H1 (cell line): ENCODE measurements around the gene GDPD4. TPM values are rescaled to one million over a fixed set of nuclear protein-coding genes. Genes with fewer than 3 reads are reported as not detected.
A peak's percentile ranks its signal among the peaks of the same experiment; 100 is the strongest.

ENCODE experiments used
- CTCF ChIA-PET: fragments of 300-600 bp; sonication (Branson Sonifier 250); formaldehyde crosslinking; loops from one replicate; lab custom pipeline; 2021; ENCODE audit not compliant: partially characterized antibody; lab: Charles Lee
- POLR2A ChIA-PET: fragments of 300-600 bp; sonication (Branson Sonifier 250); formaldehyde crosslinking; loops from one replicate; lab custom pipeline; 2021; ENCODE audit warnings: inconsistent platforms; ENCODE audit not compliant: partially characterized antibody; lab: Charles Lee
- DNase-seq, 2 experiments: peaks; one replicate each; pipeline versions ENCODE4 v3.0.0 to v3.0.0-alpha.2; 2010 to 2022; ENCODE audit warnings: low spot score in 2 of 2, low read depth in 1 of 2, mixed read lengths in 1 of 2
- FAIRE-seq: peaks from 2 replicates; lab custom pipeline; 2011; peaks lifted over from hg19 to GRCh38; lab: Jason Lieb, UNC
- H2AFZ ChIP-seq: 2 replicates; pipeline ENCODE4 v1.8.1; 2012; ENCODE audit warnings: low read length, inconsistent platforms
- H2AK5ac ChIP-seq: 2 replicates; pipeline ENCODE4 v1.6.1; 2013; ENCODE audit warnings: low read depth, low read length
- H2BK120ac ChIP-seq: replicated peaks from 2 replicates; pipeline ENCODE3; 2013; ENCODE audit warnings: low read depth, low read length, inconsistent platforms
- H2BK12ac ChIP-seq: 2 replicates; pipeline ENCODE4 v1.6.1; 2013; ENCODE audit warnings: low read depth, low read length
- H2BK15ac ChIP-seq: 2 replicates; pipeline ENCODE4 v1.6.1; 2013; ENCODE audit warnings: low read length
- H2BK20ac ChIP-seq: 2 replicates; pipeline ENCODE4 v1.6.1; 2013; ENCODE audit warnings: low read length
- H2BK5ac ChIP-seq: 2 replicates; pipeline ENCODE4 v1.6.1; 2013; ENCODE audit warnings: low read depth, low read length
- H3K14ac ChIP-seq: 2 replicates; pipeline ENCODE4 v1.6.1; 2013; ENCODE audit warnings: inconsistent platforms; ENCODE audit not compliant: insufficient read length
- H3K18ac ChIP-seq: 2 replicates; pipeline ENCODE4 v1.6.1; 2013; ENCODE audit warnings: low read length; ENCODE audit errors: extremely low read depth
- H3K23ac ChIP-seq: 2 replicates; pipeline ENCODE4 v1.6.1; 2013; ENCODE audit warnings: inconsistent platforms; ENCODE audit not compliant: insufficient read length
- H3K23me2 ChIP-seq: 2 replicates; pipeline ENCODE4 v1.6.1; 2013; ENCODE audit warnings: low read depth, low read length
- H3K27ac ChIP-seq: 2 replicates; pipeline ENCODE4 v1.6.1; 2011; ENCODE audit warnings: low read depth, low read length, inconsistent platforms
- H3K27me3 ChIP-seq, 4 experiments: replicated peaks in 1 of 4; 1 replicate in 1 of 4; 2 replicates in 3 of 4; pipeline versions ENCODE4 v1.6.1 to v1.8.1; 2011 to 2013; ENCODE audit warnings: low read length in 3 of 4, mild to moderate bottlenecking in 3 of 4, inconsistent platforms in 2 of 4, mixed read lengths in 2 of 4, moderate library complexity in 1 of 4; ENCODE audit not compliant: control insufficient read depth in 3 of 4, insufficient read depth in 3 of 4; ENCODE audit errors: extremely low read depth in 1 of 4
- H3K36me3 ChIP-seq, 4 experiments: 2 replicates each; pipeline versions ENCODE4 v1.6.1 to v1.8.1; 2011 to 2013; ENCODE audit warnings: mild to moderate bottlenecking in 4 of 4, low read length in 3 of 4, moderate library complexity in 2 of 4, control low read depth in 1 of 4, inconsistent platforms in 1 of 4; ENCODE audit not compliant: insufficient read depth in 4 of 4, control insufficient read depth in 2 of 4
- H3K4ac ChIP-seq: replicated peaks from 2 replicates; pipeline ENCODE3; 2013; ENCODE audit warnings: low read length, low read depth, mixed read lengths, inconsistent platforms; ENCODE audit not compliant: insufficient read length
- H3K4me1 ChIP-seq, 4 experiments: replicated peaks in 1 of 4; 1 replicate in 1 of 4; 2 replicates in 3 of 4; pipeline versions ENCODE4 v1.6.1 to v1.8.1; 2011 to 2013; ENCODE audit warnings: low read length in 3 of 4, inconsistent platforms in 2 of 4, mixed read lengths in 1 of 4; ENCODE audit not compliant: insufficient read depth in 4 of 4, control insufficient read depth in 3 of 4
- H3K4me2 ChIP-seq, 2 experiments: 2 replicates each; pipeline versions ENCODE4 v1.6.1 to v1.8.1; 2011 to 2013; ENCODE audit warnings: low read depth in 2 of 2, low read length in 2 of 2, control low read depth in 1 of 2, inconsistent platforms in 1 of 2, mild to moderate bottlenecking in 1 of 2; ENCODE audit not compliant: insufficient read depth in 1 of 2
- H3K4me3 ChIP-seq, 4 experiments: fragments of 200-600, 300-600 bp in 1 of 4; sonication (generic), shearing (Covaris generic), sonication (Bioruptor Twin) in 1 of 4; 2 replicates each; pipeline versions ENCODE4 v1.5.1 to v1.8.1; 2011 to 2016; ENCODE audit warnings: low read length in 4 of 4, low read depth in 3 of 4, control low read depth in 2 of 4, inconsistent platforms in 2 of 4, mild to moderate bottlenecking in 2 of 4, mixed read lengths in 1 of 4, moderate library complexity in 1 of 4; ENCODE audit not compliant: insufficient read depth in 2 of 4; ENCODE audit errors: extremely low read depth in 1 of 4
- H3K56ac ChIP-seq: replicated peaks from 2 replicates; pipeline ENCODE3; 2013; ENCODE audit warnings: low read depth, mild to moderate bottlenecking, mixed read lengths, low read length, inconsistent platforms; ENCODE audit not compliant: insufficient read length
- H3K79me1 ChIP-seq: 2 replicates; pipeline ENCODE4 v1.6.1; 2013; ENCODE audit warnings: low read depth, low read length, control low read depth
- H3K79me2 ChIP-seq, 2 experiments: 2 replicates each; pipeline versions ENCODE4 v1.6.1 to v1.8.1; 2012 to 2013; ENCODE audit warnings: low read length in 2 of 2, mild to moderate bottlenecking in 2 of 2, inconsistent platforms in 1 of 2; ENCODE audit not compliant: insufficient read depth in 2 of 2, control insufficient read depth in 1 of 2
- H3K9ac ChIP-seq, 4 experiments: replicated peaks in 1 of 4; 1 replicate in 1 of 4; 2 replicates in 3 of 4; pipeline versions ENCODE4 v1.6.1 to v1.8.1; 2011 to 2013; ENCODE audit warnings: low read depth in 3 of 4, low read length in 3 of 4, control low read depth in 2 of 4, mild to moderate bottlenecking in 2 of 4, moderate library complexity in 2 of 4, inconsistent platforms in 1 of 4; ENCODE audit errors: extremely low read depth in 1 of 4
- H3K9me3 ChIP-seq, 2 experiments: 2 replicates each; pipeline versions ENCODE4 v1.6.1 to v1.8.1; 2012 to 2013; ENCODE audit warnings: mild to moderate bottlenecking in 2 of 2, moderate library complexity in 2 of 2, control low read depth in 1 of 2, inconsistent platforms in 1 of 2, low read depth in 1 of 2, low read length in 1 of 2, mixed read lengths in 1 of 2; ENCODE audit not compliant: insufficient read depth in 2 of 2
- H4K20me1 ChIP-seq, 2 experiments: replicated peaks in 1 of 2; 2 replicates each; pipeline versions ENCODE3 to v1.8.1; 2011 to 2013; ENCODE audit warnings: inconsistent platforms in 2 of 2, low read length in 2 of 2, mild to moderate bottlenecking in 1 of 2; ENCODE audit not compliant: insufficient read depth in 2 of 2, control insufficient read depth in 1 of 2
- H4K5ac ChIP-seq: 2 replicates; pipeline ENCODE4 v1.6.1; 2013; ENCODE audit warnings: low read length, low read depth, mixed read lengths, inconsistent platforms; ENCODE audit not compliant: insufficient read length
- H4K8ac ChIP-seq: 2 replicates; pipeline ENCODE4 v1.8.0; 2013; ENCODE audit warnings: mild to moderate bottlenecking, moderate library complexity, low read length, inconsistent platforms; ENCODE audit not compliant: insufficient read depth; ENCODE audit errors: extremely low read depth
- H4K91ac ChIP-seq: replicated peaks from 2 replicates; pipeline ENCODE3; 2013; ENCODE audit warnings: low read length, mixed read lengths, inconsistent platforms; ENCODE audit not compliant: insufficient read length
- ZNF274 ChIP-seq: IDR thresholded peaks from 2 replicates; pipeline ENCODE4 v1.7.0; 2012; ENCODE audit warnings: low read length, borderline replicate concordance; ENCODE audit errors: extremely low read depth
- WGBS, 2 experiments: shearing (Covaris generic) in 1 of 2; methylation state at CpG; one replicate each; pipeline versions ENCODE4 v1.1.6 to v1.1.7; 2013 to 2015; ENCODE audit warnings: low lambda C conversion rate in 2 of 2, mixed read lengths in 2 of 2, inconsistent platforms in 1 of 2, low coverage in 1 of 2, missing lambda C conversion rate in 1 of 2; ENCODE audit not compliant: insufficient replicate concordance in 2 of 2, insufficient coverage in 1 of 2, insufficient read length in 1 of 2; ENCODE audit errors: extremely low coverage in 1 of 2, missing lambda C conversion rate in 1 of 2; 5-methylcytosine and 5-hydroxymethylcytosine counted together
- polyA plus RNA-seq, 7 experiments: library from polyadenylated mRNA; depleted of rRNA in 3 of 7; stranded (reverse) in 5 of 7; unstranded in 2 of 7; fragments of >200 nt in 5 of 7; fragments of 200-250 nt in 2 of 7; gene quantifications; 1 replicate in 5 of 7; 2 replicates in 1 of 7; 4 replicates in 1 of 7; pipeline versions ENCODE4 v1.2.1 to v1.2.3, GENCODE V29; 2011 to 2013; ENCODE audit warnings: missing spikeins in 2 of 7, mixed read lengths in 2 of 7
- total RNA-seq: library from RNA; stranded (reverse); fragmentation: NEBNext Ultra II Directional; extraction: Animal tissue kit (Norgen Biotek cat#: 25700); gene quantifications from 2 replicates; pipeline ENCODE4 v1.2.1, GENCODE V29; 2021

GDPD4 gene
- total and polyA plus RNA-seq, 2 of the 8 experiments (the other 6 are each of a cell fraction or from before 2014, with no cell fraction given) = not detected

- Histone ChIP-seq H3K23ac (no peak overlapping the region), H2AK5ac (no peak overlapping the region), H3K23me2 (no peaks in the 10 kb centered on the region), H3K56ac (no peak overlapping the region), H3K27ac (no peak overlapping the region), H3K9me3 (no peaks in the 10 kb centered on the region), H2BK12ac (no peak overlapping the region), H3K18ac (no peak overlapping the region), H4K91ac (no peak overlapping the region), H3K79me1 (no peaks in the 10 kb centered on the region), H2BK5ac (no peak overlapping the region), H4K20me1 (no peaks in the 10 kb centered on the region), H3K9ac (no peak overlapping the region), H3K27me3 (no peaks in the 10 kb centered on the region), H2BK120ac (no peak overlapping the region), H3K4me1 (peaks cover 0 to 7% (median 6%) of the 10 kb centered on the region in 4 experiments; a peak in 6 of 7 replicates), H3K4ac (peak overlapping the region; percentile 21), H2BK15ac (0 out of 2 replicates have a peak overlapping the region, but pooled peaks have one; percentile 12), H4K8ac (no peak overlapping the region), H3K4me3 (no peak overlapping the region), H2AFZ (0 out of 2 replicates have a peak overlapping the region, but pooled peaks have one; percentile 7)
- FAIRE-seq = no peak
- DNase-seq = no peak
- ChIA-PET POLR2A (interaction anchor here (0.8 to 2.1 kb wide), 4 partner anchors 11 to 60 kb away, joined by 3 to 6 read pairs (median 4); partner anchors contain the start of gene MYO7A), CTCF (interaction anchor here (0.7 to 8.0 kb wide), 32 partner anchors 11 to 467 kb away, joined by 3 to 248 read pairs (median 7); partner anchors contain the start of gene MYO7A)
- WGBS, 2 experiments = 88% methylated on average over 9 of the region's 9 CpGs; no CpG with 5 or more reads in 1 of the 2 experiments
- no peak for TF ChIP-seq ZNF274
- TF ChIP-seq, all 59 proteins: peak for 0
- no peak overlapping the region for H4K5ac ChIP-seq
- no peaks in the 10 kb centered on the region for H3K79me2 ChIP-seq
- no peak overlapping the region for H3K4me2 ChIP-seq
- H3K36me3 ChIP-seq = no peaks in the 10 kb centered on the region
- H3K14ac ChIP-seq = no peak overlapping the region
- no peak overlapping the region for H2BK20ac ChIP-seq
These were observed 114.3 kb downstream of the GDPD4 start for GRCh38 chr11:77187111-77187750.
